Ishikawa (cell line): Measurements from ENCODE around the gene GPR37.

Experiments used
- CEBPB ChIP-seq: IDR thresholded peaks from 2 replicates; pipeline ENCODE4 v1.6.1; 2012
- EP300 ChIP-seq: IDR thresholded peaks from 2 replicates; pipeline ENCODE4 v1.6.1; 2012; ENCODE audit warnings: borderline replicate concordance
- FOXM1 ChIP-seq: IDR thresholded peaks from 2 replicates; pipeline ENCODE4 v1.6.1; 2012; ENCODE audit warnings: low read depth, borderline replicate concordance
- RAD21 ChIP-seq: IDR thresholded peaks from 2 replicates; pipeline ENCODE4 v1.6.1; 2012; ENCODE audit warnings: low read depth
- YY1 ChIP-seq: IDR thresholded peaks from 2 replicates; pipeline ENCODE4 v1.6.1; 2012; ENCODE audit warnings: low read depth
- TF ChIP-seq, protein P1 (sequence below): IDR thresholded peaks from 2 replicates; pipeline ENCODE4 v1.6.1; 2012; ENCODE audit warnings: low read depth, mild to moderate bottlenecking

DNA sequence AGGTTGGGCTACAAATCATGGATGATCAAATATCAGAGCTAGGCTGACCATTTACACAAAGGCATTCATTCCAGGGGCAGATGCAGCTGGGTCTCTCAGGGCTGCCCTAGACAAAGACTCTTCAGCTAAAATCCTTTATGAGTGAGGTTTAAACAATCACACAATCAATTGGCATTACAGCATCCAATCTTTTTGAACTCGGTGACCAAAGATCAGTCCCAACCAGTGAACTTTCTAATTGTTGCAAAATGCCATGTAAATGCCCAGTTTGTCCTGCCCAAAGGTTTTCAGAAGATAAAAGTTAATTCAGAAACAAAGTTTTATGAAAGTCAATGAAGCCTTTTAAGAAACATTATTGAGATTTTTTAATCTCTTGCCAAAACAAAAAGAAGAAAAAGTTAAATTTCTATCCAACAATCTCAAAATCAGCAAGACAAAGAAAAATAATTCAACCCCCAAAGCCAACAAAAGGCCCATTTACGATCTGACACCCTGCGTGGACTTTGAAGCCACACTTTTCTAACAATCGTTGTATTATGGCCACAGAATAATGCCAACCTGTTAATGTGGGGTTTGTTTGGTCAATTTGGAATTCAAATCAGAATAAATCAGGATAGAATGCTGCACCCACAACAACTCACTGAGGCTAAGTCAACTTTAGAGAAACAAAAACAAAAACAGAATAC is 40.9 kb downstream of the GPR37 start:
- TF ChIP-seq EP300 (no peak), RAD21 (no peak), CEBPB (no peak), YY1 (no peak), FOXM1 (no peak)
- TF ChIP-seq, protein P1, sequence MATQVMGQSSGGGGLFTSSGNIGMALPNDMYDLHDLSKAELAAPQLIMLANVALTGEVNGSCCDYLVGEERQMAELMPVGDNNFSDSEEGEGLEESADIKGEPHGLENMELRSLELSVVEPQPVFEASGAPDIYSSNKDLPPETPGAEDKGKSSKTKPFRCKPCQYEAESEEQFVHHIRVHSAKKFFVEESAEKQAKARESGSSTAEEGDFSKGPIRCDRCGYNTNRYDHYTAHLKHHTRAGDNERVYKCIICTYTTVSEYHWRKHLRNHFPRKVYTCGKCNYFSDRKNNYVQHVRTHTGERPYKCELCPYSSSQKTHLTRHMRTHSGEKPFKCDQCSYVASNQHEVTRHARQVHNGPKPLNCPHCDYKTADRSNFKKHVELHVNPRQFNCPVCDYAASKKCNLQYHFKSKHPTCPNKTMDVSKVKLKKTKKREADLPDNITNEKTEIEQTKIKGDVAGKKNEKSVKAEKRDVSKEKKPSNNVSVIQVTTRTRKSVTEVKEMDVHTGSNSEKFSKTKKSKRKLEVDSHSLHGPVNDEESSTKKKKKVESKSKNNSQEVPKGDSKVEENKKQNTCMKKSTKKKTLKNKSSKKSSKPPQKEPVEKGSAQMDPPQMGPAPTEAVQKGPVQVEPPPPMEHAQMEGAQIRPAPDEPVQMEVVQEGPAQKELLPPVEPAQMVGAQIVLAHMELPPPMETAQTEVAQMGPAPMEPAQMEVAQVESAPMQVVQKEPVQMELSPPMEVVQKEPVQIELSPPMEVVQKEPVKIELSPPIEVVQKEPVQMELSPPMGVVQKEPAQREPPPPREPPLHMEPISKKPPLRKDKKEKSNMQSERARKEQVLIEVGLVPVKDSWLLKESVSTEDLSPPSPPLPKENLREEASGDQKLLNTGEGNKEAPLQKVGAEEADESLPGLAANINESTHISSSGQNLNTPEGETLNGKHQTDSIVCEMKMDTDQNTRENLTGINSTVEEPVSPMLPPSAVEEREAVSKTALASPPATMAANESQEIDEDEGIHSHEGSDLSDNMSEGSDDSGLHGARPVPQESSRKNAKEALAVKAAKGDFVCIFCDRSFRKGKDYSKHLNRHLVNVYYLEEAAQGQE = no peak
